SK-N-SH treated with all-trans-retinoic acid at 6 μM for 48 hours (cell line): Measurements from ENCODE around the gene RBP2.

ENCODE experiments used
- ATAC-seq: fragments of 200-7000 bp; cut with Tn5 transposase; 3 replicates; pipeline ENCODE4 v1.9.1; 2020; ENCODE audit warnings: mild to moderate bottlenecking, moderate library complexity
- ARNTL ChIP-seq: fragments of 450-650 bp; formaldehyde crosslinking; IDR thresholded peaks from 2 replicates; pipeline ENCODE4 v1.5.0; 2020; ENCODE audit warnings: low read depth, mild to moderate bottlenecking, moderate library complexity, borderline replicate concordance
- BACH2 ChIP-seq: fragments of 250-450 bp; sonication (Bioruptor Pico); IDR thresholded peaks from 2 replicates; pipeline ENCODE4 v1.9.0; 2021; ENCODE audit warnings: mild to moderate bottlenecking, borderline replicate concordance
- CSDC2 ChIP-seq: fragments of 250-450 bp; sonication (Bioruptor Pico); IDR thresholded peaks from 2 replicates; pipeline ENCODE4 v1.5.0; 2020; ENCODE audit warnings: mild to moderate bottlenecking, moderate library complexity
- ESRRG ChIP-seq: fragments of 250-450 bp; sonication (Bioruptor Pico); IDR thresholded peaks from 2 replicates; pipeline ENCODE4 v1.6.1; 2021; ENCODE audit warnings: mild to moderate bottlenecking
- GLIS3 ChIP-seq: fragments of 250-450 bp; sonication (Bioruptor Pico); IDR thresholded peaks from 2 replicates; pipeline ENCODE4 v1.5.0; 2020; ENCODE audit warnings: mild to moderate bottlenecking, moderate library complexity
- OSR1 ChIP-seq: fragments of 250-450 bp; sonication (Bioruptor Pico); IDR thresholded peaks from 2 replicates; pipeline ENCODE4 v1.8.0; 2022; ENCODE audit warnings: moderate library complexity, mild to moderate bottlenecking, inconsistent platforms
- PPARA ChIP-seq: fragments of 250-450 bp; sonication (Bioruptor Pico); IDR thresholded peaks from 2 replicates; pipeline ENCODE4 v1.5.0; 2020; ENCODE audit warnings: mild to moderate bottlenecking, borderline replicate concordance
- RARB ChIP-seq: fragments of 250-450 bp; sonication (Bioruptor Pico); IDR thresholded peaks from 2 replicates; pipeline ENCODE4 v1.8.0; 2021; ENCODE audit warnings: mild to moderate bottlenecking, moderate library complexity
- SNAI2 ChIP-seq: fragments of 250-450 bp; sonication (Bioruptor Pico); IDR thresholded peaks from 2 replicates; pipeline ENCODE4 v1.5.0; 2020; ENCODE audit warnings: mild to moderate bottlenecking, moderate library complexity
- TCF4 ChIP-seq: fragments of 250-450 bp; sonication (Bioruptor Pico); IDR thresholded peaks from 2 replicates; pipeline ENCODE4 v1.8.0; 2021; ENCODE audit warnings: mild to moderate bottlenecking, moderate library complexity, borderline replicate concordance
- TOX ChIP-seq: fragments of 250-450 bp; sonication (Bioruptor Pico); IDR thresholded peaks from 2 replicates; pipeline ENCODE4 v1.8.0; 2021; ENCODE audit warnings: mild to moderate bottlenecking, moderate library complexity, borderline replicate concordance
- TSHZ2 ChIP-seq: fragments of 250-450 bp; sonication (Bioruptor Pico); IDR thresholded peaks from 2 replicates; pipeline ENCODE4 v1.5.0; 2020; ENCODE audit warnings: mild to moderate bottlenecking, moderate library complexity
- ZC3H10 ChIP-seq: fragments of 250-450 bp; sonication (Bioruptor Pico); IDR thresholded peaks from 2 replicates; pipeline ENCODE4 v1.5.1; 2021; ENCODE audit warnings: mild to moderate bottlenecking, moderate library complexity
- ZFP3 ChIP-seq: fragments of 250-450 bp; sonication (Bioruptor Pico); IDR thresholded peaks from 2 replicates; pipeline ENCODE4 v1.5.0; 2020; ENCODE audit warnings: mild to moderate bottlenecking, moderate library complexity
- ZFP30 ChIP-seq: fragments of 450-650 bp; formaldehyde crosslinking; IDR thresholded peaks from 2 replicates; pipeline ENCODE4 v1.5.0; 2022; ENCODE audit warnings: mild to moderate bottlenecking, moderate library complexity
- ZNF565 ChIP-seq: fragments of 450-650 bp; formaldehyde crosslinking; conservative IDR thresholded peaks from 2 replicates; pipeline ENCODE4 v1.5.0; 2020; ENCODE audit warnings: low read depth, mild to moderate bottlenecking, moderate library complexity
- ZNF70 ChIP-seq: fragments of 450-650 bp; formaldehyde crosslinking; IDR thresholded peaks from 2 replicates; pipeline ENCODE4 v1.5.0; 2020; ENCODE audit warnings: mild to moderate bottlenecking, moderate library complexity
- ZNF8 ChIP-seq: fragments of 450-650 bp; formaldehyde crosslinking; IDR thresholded peaks from 2 replicates; pipeline ENCODE4 v1.5.0; 2020; ENCODE audit warnings: mild to moderate bottlenecking, moderate library complexity
- TF ChIP-seq, protein P1 (sequence below): fragments of 250-450 bp; sonication (Bioruptor Pico); IDR thresholded peaks from 2 replicates; pipeline ENCODE4 v1.8.0; 2020; ENCODE audit warnings: mild to moderate bottlenecking, moderate library complexity, borderline replicate concordance
- TF ChIP-seq, protein P2 (sequence below): fragments of 250-450 bp; sonication (Bioruptor Pico); IDR thresholded peaks from 2 replicates; pipeline ENCODE4 v1.5.1; 2020; ENCODE audit warnings: low read depth, mild to moderate bottlenecking, moderate library complexity
- TF ChIP-seq, protein P3 (sequence below): fragments of 250-450 bp; sonication (Bioruptor Pico); IDR thresholded peaks from 2 replicates; pipeline ENCODE4 v1.8.0; 2021; ENCODE audit warnings: low read depth, mild to moderate bottlenecking, moderate library complexity, borderline replicate concordance

Gene RBP2

DNA sequence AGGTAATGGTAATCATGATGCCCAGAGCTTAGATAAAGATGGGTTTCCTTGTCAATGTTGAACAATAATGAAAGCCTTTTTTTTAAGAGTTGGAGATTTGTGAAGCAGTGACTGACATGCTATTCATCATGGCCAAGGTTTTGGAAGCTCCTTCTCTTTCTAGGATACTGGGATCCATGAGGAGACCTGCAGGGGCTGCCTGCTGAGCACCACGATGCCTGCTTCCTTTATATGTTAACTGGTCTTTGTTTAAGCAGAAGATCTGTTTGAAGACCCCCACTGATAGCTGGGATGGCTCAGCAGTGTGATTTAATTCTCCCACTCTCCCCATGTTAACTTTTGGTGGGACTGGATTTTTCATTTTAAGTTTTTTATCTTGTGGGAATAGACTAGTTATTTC lies 47.4 kb upstream of the RBP2 start:
- no peak for TF ChIP-seq ARNTL (CRISPR knock-in tag)
- no peak for TF ChIP-seq TSHZ2
- no peak for TF ChIP-seq CSDC2 (CRISPR knock-in tag)
- TF ChIP-seq PPARA (CRISPR knock-in tag), result no peak
- TF ChIP-seq, protein P1, sequence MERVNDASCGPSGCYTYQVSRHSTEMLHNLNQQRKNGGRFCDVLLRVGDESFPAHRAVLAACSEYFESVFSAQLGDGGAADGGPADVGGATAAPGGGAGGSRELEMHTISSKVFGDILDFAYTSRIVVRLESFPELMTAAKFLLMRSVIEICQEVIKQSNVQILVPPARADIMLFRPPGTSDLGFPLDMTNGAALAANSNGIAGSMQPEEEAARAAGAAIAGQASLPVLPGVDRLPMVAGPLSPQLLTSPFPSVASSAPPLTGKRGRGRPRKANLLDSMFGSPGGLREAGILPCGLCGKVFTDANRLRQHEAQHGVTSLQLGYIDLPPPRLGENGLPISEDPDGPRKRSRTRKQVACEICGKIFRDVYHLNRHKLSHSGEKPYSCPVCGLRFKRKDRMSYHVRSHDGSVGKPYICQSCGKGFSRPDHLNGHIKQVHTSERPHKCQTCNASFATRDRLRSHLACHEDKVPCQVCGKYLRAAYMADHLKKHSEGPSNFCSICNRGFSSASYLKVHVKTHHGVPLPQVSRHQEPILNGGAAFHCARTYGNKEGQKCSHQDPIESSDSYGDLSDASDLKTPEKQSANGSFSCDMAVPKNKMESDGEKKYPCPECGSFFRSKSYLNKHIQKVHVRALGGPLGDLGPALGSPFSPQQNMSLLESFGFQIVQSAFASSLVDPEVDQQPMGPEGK (CRISPR knock-in tag), result no peak
- TF ChIP-seq, protein P2, sequence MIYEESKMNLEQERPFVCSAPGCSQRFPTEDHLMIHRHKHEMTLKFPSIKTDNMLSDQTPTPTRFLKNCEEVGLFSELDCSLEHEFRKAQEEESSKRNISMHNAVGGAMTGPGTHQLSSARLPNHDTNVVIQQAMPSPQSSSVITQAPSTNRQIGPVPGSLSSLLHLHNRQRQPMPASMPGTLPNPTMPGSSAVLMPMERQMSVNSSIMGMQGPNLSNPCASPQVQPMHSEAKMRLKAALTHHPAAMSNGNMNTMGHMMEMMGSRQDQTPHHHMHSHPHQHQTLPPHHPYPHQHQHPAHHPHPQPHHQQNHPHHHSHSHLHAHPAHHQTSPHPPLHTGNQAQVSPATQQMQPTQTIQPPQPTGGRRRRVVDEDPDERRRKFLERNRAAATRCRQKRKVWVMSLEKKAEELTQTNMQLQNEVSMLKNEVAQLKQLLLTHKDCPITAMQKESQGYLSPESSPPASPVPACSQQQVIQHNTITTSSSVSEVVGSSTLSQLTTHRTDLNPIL (CRISPR knock-in tag), result no peak
- TF ChIP-seq ZNF565 (CRISPR knock-in tag), result no peak
- no peak for TF ChIP-seq ZC3H10 (CRISPR knock-in tag)
- ATAC-seq, result no peak

DNA sequence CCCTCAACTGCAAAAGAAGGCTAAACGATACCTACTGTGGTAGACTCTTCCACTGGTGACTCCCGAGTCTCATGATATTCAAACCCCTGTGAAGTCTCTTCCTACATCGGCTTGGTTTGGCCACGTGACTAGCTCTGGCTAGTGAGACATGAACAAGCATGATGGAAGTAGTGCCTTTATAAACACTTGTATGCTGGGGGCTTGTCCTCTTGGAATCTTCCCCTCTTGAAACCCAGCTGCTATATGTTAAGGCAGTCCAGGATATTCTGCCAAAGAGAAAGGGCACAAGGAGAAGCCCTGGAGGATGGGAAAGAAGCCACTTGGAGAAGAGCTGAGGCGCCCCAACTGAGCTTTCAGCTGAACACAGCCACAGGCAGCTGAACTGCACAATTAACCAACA lies 46.9 kb upstream of the RBP2 start:
- TF ChIP-seq ZNF565 (CRISPR knock-in tag) (no peak), ZNF70 (CRISPR knock-in tag) (no peak), PPARA (CRISPR knock-in tag) (no peak)
- ATAC-seq, result no peak

DNA sequence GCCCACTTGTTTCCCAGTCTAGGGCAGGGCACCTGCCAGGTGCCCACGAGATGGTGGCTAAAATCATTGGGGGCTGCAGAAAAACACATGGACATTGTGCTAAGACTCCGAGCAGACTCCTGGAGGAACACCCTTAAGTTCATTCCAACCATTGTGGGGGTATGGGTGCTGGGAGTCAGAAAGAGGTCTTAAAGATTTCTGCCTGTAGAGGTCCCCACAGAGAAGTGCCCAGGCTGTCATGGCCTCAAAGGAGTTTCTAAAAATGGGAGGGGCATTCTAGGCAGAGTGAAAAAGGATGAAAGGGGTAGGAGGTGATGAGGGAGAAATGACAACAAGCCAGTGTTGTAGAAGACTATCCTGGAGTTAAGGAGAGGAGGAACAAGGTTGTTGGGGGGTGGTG lies 46.1 kb upstream of the RBP2 start:
- TF ChIP-seq BACH2 (CRISPR knock-in tag) (no peak), ESRRG (CRISPR knock-in tag) (no peak), ZNF8 (no peak), TSHZ2 (no peak), SNAI2 (CRISPR knock-in tag) (no peak), TCF4 (CRISPR knock-in tag) (no peak), ZFP3 (CRISPR knock-in tag) (no peak), RARB (CRISPR knock-in tag) (no peak), GLIS3 (no peak), ARNTL (CRISPR knock-in tag) (no peak), OSR1 (CRISPR knock-in tag) (no peak), ZC3H10 (CRISPR knock-in tag) (no peak), ZFP30 (CRISPR knock-in tag) (no peak), TOX (no peak)
- TF ChIP-seq, protein P2 (CRISPR knock-in tag), result no peak
- TF ChIP-seq, protein P3, sequence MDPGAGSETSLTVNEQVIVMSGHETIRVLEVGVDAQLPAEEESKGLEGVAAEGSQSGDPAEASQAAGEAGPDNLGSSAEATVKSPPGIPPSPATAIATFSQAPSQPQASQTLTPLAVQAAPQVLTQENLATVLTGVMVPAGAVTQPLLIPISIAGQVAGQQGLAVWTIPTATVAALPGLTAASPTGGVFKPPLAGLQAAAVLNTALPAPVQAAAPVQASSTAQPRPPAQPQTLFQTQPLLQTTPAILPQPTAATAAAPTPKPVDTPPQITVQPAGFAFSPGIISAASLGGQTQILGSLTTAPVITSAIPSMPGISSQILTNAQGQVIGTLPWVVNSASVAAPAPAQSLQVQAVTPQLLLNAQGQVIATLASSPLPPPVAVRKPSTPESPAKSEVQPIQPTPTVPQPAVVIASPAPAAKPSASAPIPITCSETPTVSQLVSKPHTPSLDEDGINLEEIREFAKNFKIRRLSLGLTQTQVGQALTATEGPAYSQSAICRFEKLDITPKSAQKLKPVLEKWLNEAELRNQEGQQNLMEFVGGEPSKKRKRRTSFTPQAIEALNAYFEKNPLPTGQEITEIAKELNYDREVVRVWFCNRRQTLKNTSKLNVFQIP (CRISPR knock-in tag), result no peak
- ATAC-seq, result no peak
